ENCODE measurements around the gene ZCCHC7.
"Not testable (repeated sequence)": the region's sequence is repeated elsewhere in the genome, so short reads cannot be mapped to it uniquely, and the experiment has no call there.

ZCCHC7 gene

DNA sequence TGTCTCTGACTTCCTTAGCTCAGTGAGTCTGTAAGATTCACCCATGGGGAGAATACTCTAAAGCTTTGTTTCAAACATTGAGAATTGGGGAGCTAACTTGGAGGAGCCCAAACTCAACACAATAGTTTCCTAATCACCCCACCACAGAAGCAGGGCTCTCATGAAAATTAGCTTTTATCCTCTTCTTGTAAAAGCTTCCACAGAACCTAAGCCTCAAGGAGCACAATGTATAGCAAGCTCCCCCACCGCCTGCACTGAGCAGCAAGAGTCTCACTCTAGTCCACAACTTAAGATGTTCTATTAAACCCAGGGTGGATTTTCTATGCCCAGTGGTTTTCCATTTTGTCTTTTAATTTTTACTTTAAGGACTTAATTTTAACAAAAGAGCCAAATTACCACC lies 253.2 kb downstream of the ZCCHC7 start:
- no peak for DNase-seq (ENCODE audit: low read depth, low spot score)

DNA sequence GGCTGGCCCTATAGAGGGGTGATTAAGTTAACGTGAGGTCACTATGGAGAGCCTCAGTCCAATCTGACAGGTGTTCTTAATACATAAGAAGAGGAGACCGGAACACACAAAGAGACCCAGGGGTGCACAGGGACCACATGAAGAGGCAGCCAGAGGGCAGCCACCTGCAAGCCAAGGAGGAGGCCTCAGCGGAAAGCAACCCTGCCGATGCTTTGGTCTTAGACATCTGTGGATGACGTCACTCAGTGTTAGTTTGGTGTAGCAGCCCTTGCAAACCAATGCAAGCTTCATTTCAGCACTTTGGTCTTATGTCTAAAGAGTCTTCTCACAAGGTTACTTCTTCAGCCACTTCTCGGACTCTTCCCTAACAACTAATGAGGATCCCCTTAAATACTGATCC lies 254.5 kb downstream of the ZCCHC7 start:
- no peak for DNase-seq (ENCODE audit: low read depth, low spot score)

DNA sequence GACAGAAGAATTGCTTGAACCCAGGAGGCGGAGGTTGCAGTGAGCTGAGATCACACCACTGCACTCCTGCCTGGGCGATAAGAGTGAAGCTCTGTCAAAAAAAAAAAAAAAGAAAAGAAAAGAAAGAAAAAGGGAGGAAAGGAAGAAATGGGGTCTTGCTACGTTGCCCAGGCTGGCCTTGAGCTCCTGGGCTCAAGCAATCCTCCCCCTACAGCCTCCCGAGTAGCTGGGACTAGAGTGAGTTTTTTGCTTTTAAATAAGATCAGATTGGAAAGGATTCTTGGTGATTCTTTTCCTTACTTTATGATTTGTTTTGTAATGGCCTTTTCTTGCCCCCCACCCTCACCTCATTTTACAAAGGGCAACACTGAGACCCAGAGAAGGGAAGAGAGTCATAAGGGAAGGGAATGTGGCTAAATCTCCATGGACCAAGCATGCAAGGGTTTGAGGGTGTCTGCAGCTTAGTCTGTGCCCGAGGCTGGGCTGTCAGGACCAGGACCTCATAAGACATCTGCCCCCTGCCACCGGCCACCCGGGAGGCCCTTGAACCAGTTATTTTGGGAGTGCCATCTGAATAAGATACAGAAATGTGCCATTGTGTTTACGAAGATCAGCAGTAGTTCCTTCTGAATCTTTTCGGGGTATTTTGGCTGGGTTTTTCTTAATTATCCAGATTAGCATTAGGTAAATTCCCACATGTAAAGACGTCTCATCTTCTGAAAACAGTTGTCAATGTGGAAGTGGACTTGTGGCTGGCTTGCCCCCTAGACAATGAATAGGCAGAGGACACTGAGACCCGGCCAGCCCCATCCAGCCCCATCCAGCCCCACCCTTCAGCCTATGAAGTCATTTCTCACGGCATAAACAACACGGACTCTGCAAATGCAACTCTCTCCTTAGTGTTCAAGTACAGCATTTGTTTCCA lies 257.6 kb downstream of the ZCCHC7 start:
- DNase-seq (ENCODE audit: low read depth, low spot score) = no peak

DNA sequence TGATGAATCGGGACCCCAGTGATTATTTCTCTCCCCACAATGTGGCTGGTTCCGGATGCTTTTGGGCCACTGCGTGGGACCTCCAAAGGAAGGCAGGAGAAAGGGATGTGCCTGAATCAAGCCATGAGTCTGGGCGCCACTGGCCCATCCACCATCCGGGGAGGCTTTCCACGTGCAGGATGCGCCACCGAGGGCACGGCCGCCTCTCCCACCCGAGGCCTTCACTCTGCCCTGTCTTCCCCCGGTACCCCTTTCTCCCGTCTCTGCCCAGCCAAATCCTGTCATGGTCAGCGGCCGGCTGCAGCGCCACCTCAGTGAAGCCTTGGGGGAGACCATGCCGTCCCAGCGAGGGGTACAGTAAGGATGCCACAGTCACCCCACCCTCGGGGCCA lies 258.2 kb downstream of the ZCCHC7 start:
- DNase-seq (ENCODE audit: low read depth, low spot score) = no peak

DNA sequence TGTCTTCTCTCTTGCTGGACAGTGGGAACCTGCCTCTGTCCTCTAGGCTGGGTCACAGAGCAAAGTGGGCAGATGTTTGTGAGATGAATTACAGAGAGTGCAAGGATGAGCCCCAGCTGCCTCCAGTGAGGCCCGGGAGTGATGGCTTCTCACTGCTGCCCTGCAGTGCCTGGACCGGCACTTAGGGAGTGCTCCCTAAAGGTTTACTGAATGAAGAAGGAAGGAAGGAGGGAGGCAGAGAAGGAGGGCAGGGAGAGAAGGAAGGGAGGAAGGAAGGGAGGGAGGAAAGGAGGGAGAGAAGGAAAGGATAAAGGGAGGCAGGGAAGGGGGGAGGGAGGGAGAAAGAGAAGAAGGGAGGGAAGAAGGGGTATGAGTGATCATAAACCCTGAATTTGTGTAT lies 259.5 kb downstream of the ZCCHC7 start:
- DNase-seq (ENCODE audit: low read depth, low spot score) = no peak

DNA sequence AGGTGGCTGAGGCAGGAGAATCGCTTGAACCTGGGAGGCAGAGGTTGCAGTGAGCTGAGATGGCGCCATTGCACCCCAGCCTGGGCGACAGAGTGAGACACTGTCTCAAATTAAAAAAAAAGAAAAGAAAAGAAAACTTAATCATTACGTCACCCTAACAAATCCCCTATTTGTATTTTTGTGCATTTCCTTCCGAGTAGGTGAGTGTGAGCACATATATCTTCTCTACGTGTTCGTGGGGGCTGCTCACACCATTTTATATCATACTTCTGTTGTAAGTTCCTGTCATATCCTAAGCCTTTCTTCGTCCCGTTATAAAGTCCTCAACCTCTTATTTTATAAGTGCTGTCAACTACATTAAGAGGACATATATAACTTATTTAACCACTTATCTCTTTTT lies 260.2 kb downstream of the ZCCHC7 start:
- DNase-seq (ENCODE audit: low read depth, low spot score) = no peak

DNA sequence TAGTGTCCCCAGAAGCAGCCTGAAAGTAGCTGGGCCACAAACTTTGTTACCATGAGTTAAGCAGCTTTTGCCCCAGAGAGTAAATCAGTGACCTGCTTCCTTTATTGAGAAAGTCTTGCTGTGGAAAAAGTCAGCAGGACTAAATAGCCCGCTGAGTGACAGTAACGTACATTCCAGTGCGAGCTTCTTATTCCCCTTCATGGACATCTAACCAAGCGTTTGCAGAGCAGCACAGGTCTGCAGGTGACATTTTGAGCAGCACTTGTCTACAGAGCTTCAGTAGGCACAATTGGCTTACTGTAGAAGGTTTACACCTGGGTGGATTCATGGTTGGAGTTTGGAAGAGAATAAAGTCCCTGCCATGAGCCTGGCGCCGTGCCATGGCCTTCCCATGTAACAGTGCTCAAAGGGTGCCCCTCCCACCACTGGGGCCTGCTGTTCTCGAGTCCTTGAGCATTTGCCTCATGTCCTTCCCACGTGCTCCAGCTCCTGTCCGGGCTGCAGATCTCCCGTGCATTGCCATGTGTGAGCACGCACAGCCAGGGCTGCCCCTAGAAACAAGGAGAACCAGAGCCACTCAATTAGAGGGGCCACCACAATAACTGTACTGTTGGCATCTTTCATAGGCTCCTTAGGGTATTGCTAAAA lies 260.8 kb downstream of the ZCCHC7 start:
- no peak for DNase-seq (ENCODE audit: low read depth, low spot score)

DNA sequence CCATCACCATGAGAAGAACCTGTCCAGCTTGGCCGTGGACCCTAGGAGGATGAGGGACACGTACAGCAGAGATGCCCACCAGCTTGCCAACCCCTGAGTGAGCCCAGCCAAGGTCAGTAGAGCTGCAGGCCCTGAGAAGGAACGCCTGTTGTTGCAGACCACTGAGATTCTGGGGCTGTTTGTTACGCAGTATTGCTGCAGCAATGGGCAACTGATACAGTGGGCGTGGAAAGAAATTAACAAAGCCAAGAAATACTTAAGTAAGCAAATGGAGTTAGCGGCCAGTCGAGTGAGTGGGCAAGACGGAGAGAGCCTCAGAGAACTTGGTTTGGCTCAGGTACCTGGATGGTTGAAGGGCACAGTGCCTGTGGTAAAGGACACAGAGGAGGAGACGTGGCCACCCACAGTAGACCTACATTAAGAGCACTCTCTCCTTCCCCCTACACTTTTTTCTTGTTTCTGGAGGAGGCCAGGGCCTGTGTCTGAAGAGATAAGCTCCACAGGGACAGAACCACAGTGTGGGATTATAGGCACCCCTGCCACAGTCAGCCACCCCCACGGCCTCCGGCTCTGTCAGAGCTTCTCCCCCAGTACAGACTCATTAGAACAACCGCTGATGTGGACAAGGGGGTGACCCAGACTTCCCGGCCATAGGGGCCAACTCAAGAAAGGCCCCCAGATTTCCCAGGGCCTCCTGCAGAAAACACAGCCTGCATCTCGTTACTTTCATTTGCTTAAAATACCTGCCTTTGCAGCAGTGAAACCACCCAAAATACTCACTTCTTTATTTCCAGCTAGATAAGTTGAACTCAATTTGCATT lies 262.0 kb downstream of the ZCCHC7 start:
- DNase-seq (ENCODE audit: low read depth, low spot score) = no peak

DNA sequence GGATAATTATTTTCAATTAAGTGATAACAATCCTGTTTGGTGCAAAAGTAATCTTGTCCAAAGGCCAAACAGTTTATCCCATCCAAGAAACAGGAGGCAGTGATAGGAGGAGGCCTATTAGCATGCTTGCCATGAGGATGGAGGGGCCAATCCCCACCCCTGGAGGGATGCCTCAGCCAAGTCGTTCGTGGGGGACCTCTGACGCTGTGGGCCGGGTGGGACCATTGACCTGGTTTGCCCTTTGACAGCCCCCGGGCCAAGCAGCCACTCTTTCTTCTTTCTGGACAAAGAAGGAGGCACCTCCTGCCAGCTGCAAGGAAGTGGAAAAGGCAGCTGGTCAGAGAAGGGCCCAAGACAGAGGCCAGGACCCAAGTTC lies 262.6 kb downstream of the ZCCHC7 start:
- DNase-seq (ENCODE audit: low read depth, low spot score) = no peak

DNA sequence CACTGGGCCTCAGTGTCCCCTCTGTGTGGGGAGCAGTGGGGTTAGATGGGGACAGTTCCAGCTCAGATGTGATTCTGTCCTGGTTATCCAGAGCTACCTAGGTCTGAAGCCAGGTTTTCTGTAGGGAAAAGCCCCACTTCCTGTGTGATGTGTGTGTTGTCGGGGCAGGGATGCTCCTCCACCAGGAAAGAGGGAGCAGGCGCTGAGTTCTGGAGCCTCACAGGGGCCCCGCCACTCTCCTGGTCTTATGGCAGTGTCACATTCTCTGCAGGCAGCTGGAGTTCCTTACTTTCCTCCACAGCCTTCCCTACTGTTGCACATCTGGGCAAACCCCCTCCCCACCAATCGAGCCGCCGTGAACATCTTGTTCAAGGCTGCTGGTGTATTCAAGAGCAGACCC lies 263.0 kb downstream of the ZCCHC7 start:
- DNase-seq (ENCODE audit: low read depth, low spot score) = no peak

DNA sequence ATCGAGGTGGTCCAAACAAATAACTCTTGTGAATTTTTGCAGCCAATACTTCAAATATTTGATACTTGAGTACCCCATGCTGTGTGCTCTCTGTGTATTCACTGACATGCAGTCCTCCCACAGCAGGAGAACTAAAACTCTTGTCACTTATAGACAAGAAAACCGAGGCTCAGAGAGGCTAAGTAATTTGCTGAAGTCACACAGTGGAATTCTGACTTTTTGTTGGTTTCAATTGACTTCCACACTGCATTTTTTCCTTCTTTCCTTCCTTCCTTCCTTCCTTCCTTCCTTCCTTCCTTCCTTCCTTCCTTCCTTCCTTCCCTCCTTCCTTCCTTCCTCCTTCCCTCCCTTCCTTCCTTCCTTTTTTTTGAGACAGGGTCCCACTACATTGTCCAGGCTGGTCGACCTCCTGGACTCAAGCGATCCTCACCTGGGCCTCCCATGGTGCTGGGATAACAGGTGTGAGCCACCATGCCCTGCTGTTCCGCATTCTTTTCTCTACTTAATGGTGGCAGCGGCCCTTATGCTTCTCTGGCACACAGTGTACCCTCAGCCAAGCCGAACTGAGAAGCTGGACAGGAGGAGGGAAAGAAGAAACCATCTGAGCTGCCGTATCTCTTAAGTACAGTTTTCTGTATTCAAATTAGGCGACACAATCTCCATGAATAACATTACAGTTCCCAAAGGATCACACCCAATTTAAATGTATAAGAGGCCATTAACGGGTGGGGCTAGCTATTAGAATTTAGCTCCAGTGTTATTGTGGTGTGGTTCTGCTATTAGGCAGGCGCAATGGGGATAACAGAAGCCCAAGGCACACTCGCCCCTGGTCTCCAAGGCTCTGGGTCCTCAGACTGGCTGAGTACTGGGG lies 263.7 kb downstream of the ZCCHC7 start:
- no peak for DNase-seq (ENCODE audit: low read depth, low spot score)

DNA sequence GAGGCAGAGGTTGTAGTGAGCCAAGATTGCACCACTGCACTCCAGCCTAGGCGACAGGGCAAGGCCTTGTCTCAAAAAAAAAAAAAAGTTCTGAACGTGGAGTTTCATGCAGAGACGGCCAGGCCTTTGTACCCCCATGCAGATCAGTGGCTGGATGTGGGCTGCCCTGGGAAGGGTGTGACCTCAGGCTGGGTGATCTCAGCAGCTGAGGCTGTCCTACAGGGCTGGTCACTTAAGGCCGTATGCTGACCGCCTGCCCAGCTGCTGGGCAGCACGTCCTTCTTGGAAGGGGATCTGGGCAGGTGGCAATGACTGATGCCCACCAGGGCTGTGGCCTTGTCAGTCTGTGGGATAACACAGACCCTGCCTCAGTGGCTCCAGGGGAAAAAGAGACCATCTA lies 264.9 kb downstream of the ZCCHC7 start:
- DNase-seq (ENCODE audit: low read depth, low spot score) = no peak

DNA sequence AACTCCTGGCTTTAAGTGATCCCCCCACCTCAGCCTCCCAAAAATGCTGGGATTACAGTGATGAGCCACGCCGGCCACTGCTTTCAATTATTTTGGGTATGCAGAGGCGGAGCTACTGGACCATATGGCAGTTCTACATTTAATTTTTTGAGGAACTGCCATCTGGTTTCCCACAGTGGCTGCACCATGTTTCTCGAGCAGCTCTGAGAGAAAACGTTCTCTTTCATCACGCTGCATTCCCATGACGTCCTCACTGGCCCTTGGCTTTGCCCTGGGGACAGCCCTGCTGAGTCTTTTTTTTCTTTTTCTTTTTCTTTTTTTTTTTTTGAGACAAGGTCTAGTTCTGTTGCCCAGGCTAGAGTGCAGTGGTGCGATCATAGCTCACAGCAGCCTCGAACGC lies 266.6 kb downstream of the ZCCHC7 start:
- no peak for DNase-seq (ENCODE audit: low read depth, low spot score)

DNA sequence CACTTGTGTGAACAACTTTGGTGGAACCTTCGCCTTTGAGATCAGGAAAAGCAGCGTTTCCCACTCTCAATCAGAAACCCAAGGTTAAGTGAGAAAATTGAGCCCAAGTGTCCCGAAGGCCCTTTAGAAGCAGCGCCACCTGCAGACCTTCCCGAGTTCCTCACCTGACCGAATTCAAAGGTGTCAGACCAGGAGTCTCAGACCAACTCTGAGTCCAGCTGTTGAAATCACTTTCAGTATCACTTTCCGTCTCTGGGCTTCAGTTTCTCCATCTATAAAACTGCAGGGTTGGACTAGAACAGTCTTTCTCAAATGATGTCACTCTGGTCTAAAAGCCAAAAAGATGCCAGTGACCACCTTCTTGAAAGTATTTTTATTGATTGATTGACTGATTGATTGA lies 270.4 kb downstream of the ZCCHC7 start:
- DNase-seq (ENCODE audit: low read depth, low spot score) = no peak

DNA sequence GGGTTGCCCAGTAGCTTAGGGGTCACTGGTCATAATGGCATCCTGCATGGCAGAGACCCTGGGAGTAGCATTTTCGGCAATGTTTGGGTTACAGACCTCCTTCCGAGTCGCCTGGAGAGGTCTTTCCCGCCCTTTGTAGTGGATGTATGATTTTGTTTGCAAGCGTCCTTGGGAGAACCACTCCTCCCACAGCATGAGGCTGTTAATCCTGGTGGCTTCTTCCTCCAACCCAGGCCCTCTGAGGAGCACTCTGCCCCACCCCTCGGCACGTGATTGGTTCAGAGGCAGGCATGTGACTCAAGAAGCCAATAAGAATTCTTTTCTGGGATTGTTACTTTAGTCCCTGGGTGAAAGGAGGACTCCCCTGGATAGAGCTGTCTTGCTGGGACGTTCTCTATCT lies 271.9 kb downstream of the ZCCHC7 start:
- no peak for DNase-seq (ENCODE audit: low read depth, low spot score)

DNA sequence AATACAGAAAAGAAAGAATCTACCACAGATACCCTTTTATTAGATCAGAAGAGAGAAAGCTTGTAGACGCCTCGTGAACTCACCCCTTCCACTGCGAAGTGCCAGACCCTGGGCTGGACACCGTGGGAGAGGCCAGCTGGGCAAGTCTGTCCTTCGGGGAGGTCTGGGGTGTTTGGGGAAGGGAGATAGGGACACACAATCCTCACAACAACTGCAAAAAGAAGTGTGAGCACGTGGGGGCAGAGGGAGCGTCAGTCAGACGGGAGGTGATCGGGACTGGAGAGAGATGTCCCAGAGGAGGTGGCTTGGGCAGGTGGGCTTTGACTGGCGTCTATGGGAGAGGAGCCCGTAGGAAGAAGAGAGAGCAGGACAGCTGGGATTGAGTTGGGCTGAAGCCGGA lies 274.9 kb downstream of the ZCCHC7 start:
- DNase-seq (ENCODE audit: low read depth, low spot score) = no peak

DNA sequence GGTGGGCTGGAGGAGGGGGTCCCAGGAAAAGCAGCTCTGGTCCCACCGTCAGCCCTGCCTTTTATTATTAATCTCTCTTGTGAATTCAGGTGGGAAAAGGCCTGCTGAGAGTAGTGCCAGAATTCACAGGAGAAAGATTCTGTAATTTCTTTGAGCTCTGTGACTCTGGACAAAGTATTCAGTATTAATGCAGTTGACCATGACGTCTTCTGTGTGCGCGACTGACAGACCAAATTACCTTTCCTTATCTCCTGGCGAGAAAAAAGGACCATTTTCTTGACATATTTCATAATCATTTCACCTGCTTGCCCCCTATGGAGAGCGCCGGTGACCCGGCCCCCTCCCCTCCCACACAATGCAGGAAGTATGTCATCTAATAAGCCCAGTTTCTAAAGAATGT lies 275.3 kb downstream of the ZCCHC7 start:
- no peak for DNase-seq (ENCODE audit: low read depth, low spot score)

DNA sequence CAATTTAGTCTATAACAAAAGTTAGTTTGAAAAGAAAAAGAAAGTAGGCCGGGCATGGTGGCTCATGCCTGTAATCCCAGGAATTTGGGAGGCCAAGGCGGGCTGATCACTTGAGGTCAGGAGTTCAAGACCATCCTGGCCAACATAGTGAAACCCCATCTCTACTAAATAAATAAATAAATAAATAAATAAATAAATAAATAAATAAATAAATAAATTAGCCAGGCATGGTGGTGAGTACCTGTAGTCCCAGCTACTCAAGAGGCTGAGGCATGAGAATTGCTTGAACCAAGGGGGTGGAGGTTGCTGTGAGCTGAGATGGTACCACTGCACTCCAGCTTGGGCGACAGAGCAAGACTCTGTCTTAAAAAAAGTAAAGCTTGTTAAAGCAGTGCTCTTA lies 277.6 kb downstream of the ZCCHC7 start:
- not testable (repeated sequence) for DNase-seq (ENCODE audit: low read depth, low spot score)

DNA sequence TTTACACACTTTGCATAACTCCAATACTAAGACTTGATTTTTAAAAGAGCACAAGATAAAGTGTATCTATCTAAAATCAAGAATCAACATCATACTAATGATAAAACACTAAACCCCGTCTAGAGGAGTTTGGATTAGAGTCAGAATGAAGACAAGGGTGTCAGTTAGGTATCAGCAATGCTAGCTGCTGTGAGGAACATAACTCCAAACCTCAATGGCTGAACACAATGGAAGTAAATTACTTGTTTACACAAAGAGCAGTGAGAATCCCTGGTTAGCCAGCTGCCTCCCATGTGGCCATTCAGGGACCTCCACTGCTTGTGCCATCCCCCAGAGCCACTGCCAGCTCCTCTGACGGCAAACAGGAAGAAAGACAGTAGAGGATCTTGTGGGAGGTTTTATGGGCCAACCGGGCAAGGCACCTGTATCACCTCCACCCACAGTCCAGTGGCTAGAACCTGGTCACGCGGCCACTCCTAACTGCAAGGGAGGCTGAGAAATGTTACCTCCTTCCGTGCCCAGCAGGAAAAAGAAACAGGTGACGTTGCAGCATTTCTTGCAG lies 278.2 kb downstream of the ZCCHC7 start:
- no peak for DNase-seq (ENCODE audit: low read depth, low spot score)

DNA sequence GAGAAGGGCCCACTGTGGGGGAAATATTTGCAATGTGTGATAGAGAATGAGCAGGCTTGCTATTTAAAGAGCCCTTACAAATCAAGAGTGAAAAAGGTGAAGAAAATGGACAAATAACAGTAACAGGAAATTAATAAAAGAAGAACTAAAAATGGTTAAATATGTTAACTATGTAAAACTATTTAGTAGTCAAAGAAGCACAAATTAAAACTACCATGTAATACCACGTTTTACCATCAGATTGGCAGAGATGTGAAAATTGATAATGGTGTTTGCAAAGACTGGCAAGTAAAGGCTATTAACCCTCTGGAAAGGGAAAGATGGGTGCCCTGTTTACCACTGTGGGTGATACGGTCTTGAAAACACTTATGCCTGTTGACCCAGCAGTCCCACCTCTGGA lies 279.0 kb downstream of the ZCCHC7 start:
- no peak for DNase-seq (ENCODE audit: low read depth, low spot score)

DNA sequence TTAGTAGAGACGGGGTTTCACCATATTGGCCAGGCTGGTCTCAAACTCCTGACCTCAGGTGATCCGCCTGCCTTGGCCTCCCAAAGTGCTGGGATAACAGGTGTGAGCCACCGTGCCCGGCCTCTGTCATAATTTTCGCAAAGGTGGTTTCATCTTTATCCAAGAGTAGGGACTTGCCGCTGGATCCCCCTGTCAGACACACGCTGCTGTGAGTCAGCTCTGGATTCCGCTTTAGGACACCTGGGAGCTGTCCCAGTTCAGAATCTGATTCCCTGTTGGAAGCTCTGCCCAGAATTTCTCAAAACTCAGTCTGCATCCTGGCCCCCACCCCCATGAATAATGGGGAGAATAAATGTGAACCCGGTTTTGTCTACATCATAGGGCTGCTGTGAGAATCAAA lies 284.2 kb downstream of the ZCCHC7 start:
- no peak for DNase-seq (ENCODE audit: low read depth, low spot score)

Data from activated CD4-positive, CD25-positive, alpha-beta regulatory T cell treated with anti-CD3 and anti-CD28 coated beads, Interleukin-2, amount 50 U/mL, for 16 hours (primary cell).